Measurements from ENCODE around the gene SLF1.

GRCh38 chr5:94692581-94692980 is 74.1 kb downstream of the SLF1 start:
- TF ChIP-seq POLR2A (IDR thresholded peaks at IDR 0.05; ENCODE audit: low read depth), result no peak
- TF ChIP-seq EP300 (IDR thresholded peaks at IDR 0.05), result no peak
- no peak for TF ChIP-seq CTCF (IDR thresholded peaks at IDR 0.05)
- no peak for TF ChIP-seq POLR2AphosphoS5 (IDR thresholded peaks at IDR 0.05)

Data from esophagus muscularis mucosa (tissue), 4 donors.